ENCODE data around the gene SLC36A3. TPM values are rescaled to one million over a fixed set of nuclear protein-coding genes. Genes with fewer than 3 reads are reported as not detected.
A peak's percentile ranks its signal among the peaks of the same experiment; 100 is the strongest.

SLC36A3 gene
- total RNA-seq, 4 donors from 2014 or later: not detected

DNA sequence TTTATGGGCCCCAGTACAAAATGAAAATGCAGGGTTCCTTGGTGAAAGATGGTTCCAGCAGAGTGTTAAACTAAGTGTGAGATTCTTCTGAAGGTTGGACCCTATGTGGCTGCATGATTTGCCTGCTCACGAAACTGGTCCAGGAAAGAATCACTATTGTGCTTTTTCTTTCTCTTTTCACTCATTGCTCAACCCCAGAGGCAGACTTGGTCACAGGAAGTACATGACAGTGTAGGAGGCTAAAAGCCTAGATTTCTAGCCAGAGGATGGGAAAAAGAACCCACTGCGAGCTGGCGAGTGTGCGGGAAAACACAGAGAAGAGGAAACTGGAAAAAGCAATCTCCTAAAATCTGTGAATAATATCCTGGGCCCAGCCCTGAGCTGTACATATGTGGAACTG is 25.2 kb upstream of the SLC36A3 start:
- H3K36me3 ChIP-seq: no peaks in the 10 kb centered on the region
- no peaks in the 10 kb centered on the region for H3K27me3 ChIP-seq
- WGBS, 2 donors (ENCODE audit: low coverage in 1 of 2): 57 to 83% methylated on average over 1 to 3 of the region's 4 CpGs
- no peak for ATAC-seq
- no peaks in the 10 kb centered on the region for H3K4me1 ChIP-seq
- H3K9me3 ChIP-seq: no peaks in the 10 kb centered on the region
- H3K4me3 ChIP-seq: no peak overlapping the region
- H3K27ac ChIP-seq: no peak overlapping the region
- TF ChIP-seq, protein P1, sequence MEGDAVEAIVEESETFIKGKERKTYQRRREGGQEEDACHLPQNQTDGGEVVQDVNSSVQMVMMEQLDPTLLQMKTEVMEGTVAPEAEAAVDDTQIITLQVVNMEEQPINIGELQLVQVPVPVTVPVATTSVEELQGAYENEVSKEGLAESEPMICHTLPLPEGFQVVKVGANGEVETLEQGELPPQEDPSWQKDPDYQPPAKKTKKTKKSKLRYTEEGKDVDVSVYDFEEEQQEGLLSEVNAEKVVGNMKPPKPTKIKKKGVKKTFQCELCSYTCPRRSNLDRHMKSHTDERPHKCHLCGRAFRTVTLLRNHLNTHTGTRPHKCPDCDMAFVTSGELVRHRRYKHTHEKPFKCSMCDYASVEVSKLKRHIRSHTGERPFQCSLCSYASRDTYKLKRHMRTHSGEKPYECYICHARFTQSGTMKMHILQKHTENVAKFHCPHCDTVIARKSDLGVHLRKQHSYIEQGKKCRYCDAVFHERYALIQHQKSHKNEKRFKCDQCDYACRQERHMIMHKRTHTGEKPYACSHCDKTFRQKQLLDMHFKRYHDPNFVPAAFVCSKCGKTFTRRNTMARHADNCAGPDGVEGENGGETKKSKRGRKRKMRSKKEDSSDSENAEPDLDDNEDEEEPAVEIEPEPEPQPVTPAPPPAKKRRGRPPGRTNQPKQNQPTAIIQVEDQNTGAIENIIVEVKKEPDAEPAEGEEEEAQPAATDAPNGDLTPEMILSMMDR (IDR thresholded peaks at IDR 0.05): no peak
- no peak for TF ChIP-seq POLR2A (IDR thresholded peaks at IDR 0.05)
- no peak for TF ChIP-seq POLR2AphosphoS5 (IDR thresholded peaks at IDR 0.05)
- TF ChIP-seq EP300 (IDR thresholded peaks at IDR 0.05): no peak

DNA sequence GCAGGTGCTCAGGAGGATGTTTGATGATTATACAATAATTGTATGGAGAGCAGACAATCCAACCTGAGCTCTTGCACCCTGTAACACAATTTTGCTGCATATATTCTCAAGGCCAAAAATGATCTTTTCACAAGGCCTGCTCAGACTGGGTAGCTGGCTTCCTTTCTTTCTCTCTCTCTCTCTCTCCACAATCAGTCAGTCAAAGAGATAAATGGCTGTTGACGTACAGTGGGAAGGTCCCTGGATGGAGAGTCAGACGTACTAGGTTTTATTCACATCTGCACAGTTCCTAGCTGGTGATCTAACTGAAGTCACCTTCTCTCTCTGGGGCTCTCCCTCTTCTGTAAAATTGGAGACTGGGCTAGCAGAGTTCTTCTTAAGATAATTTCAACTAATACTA is 24.0 kb upstream of the SLC36A3 start:
- Histone ChIP-seq H3K4me1 (no peaks in the 10 kb centered on the region), H3K27ac (no peak overlapping the region)

DNA sequence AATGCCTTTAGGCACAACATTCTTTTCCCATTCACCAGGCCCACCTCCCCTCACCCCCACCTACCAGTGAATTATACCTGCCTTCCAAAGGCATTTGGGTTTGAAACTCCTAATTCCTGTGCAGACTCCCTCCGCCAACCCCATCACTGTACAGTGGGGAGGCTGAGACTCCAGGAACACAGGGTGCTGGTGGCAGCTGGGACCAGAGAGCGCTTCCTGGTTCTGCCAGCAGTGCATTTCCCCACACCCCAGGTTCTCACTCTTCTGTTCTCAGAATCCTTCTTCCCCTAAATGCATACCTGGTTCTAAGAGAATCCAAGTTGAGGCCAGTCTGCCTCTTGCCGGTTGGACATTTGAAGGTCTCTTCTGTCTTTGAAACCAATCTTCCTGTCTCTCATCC is 22.7 kb upstream of the SLC36A3 start:
- H3K36me3 ChIP-seq: no peaks in the 10 kb centered on the region
- H3K9me3 ChIP-seq: no peaks in the 10 kb centered on the region
- TF ChIP-seq POLR2AphosphoS5 (IDR thresholded peaks at IDR 0.05): no peak
- TF ChIP-seq, protein P1 (IDR thresholded peaks at IDR 0.05): no peak
- H3K4me3 ChIP-seq: no peak overlapping the region
- ATAC-seq: no peak
- no peak overlapping the region for H3K27ac ChIP-seq
- H3K4me1 ChIP-seq: no peaks in the 10 kb centered on the region
- H3K27me3 ChIP-seq: no peaks in the 10 kb centered on the region
- 91 to 96% methylated on average over 2 to 3 of the region's 3 CpGs for WGBS, 2 donors (ENCODE audit: low coverage in 1 of 2)

More for the DNA sequence above, 24.0 kb upstream of the SLC36A3 start:
- no peak for ATAC-seq
- no peak for TF ChIP-seq EP300 (IDR thresholded peaks at IDR 0.05)
- TF ChIP-seq POLR2A (IDR thresholded peaks at IDR 0.05): no peak
- TF ChIP-seq POLR2AphosphoS5 (IDR thresholded peaks at IDR 0.05): no peak
- TF ChIP-seq, protein P1 (IDR thresholded peaks at IDR 0.05): no peak
- Histone ChIP-seq H3K27me3 (no peaks in the 10 kb centered on the region), H3K9me3 (no peaks in the 10 kb centered on the region), H3K36me3 (no peaks in the 10 kb centered on the region), H3K4me3 (no peak overlapping the region)
- 29 to 54% methylated on average over 2 of the region's 2 CpGs for WGBS, 2 donors (ENCODE audit: low coverage in 1 of 2)

DNA sequence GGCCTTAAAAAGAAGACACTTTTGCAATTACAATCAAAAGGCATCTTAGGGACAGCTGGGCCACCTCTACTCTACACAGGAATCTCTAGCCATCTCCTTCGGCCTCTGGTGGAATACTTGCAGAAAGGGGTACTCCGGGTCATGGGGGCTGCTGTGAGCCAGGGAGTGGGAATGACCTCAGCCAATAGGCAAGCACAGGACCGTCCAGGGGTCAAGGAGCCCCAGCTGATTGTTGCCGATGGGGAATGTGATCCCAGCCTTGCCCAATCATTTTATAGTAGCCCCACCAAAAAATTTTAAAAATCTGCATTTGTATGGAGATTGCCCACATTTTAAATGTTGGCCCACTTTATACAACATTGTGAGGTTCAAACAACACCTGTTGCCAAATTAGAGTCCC is 16.9 kb upstream of the SLC36A3 start:
- no peak for ATAC-seq
- Histone ChIP-seq H3K36me3 (no peaks in the 10 kb centered on the region), H3K27ac (no peak overlapping the region), H3K27me3 (no peaks in the 10 kb centered on the region), H3K9me3 (no peaks in the 10 kb centered on the region), H3K4me1 (peaks cover 0 to 11% (median 0%) of the 10 kb centered on the region in 3 donors), H3K4me3 (no peak overlapping the region)
- 66 to 90% methylated on average over 4 of the region's 4 CpGs for WGBS, 2 donors (ENCODE audit: low coverage in 1 of 2)
- TF ChIP-seq POLR2A (IDR thresholded peaks at IDR 0.05): no peak
- TF ChIP-seq, protein P1 (IDR thresholded peaks at IDR 0.05): no peak
- no peak for TF ChIP-seq EP300 (IDR thresholded peaks at IDR 0.05)
- no peak for TF ChIP-seq POLR2AphosphoS5 (IDR thresholded peaks at IDR 0.05)

DNA sequence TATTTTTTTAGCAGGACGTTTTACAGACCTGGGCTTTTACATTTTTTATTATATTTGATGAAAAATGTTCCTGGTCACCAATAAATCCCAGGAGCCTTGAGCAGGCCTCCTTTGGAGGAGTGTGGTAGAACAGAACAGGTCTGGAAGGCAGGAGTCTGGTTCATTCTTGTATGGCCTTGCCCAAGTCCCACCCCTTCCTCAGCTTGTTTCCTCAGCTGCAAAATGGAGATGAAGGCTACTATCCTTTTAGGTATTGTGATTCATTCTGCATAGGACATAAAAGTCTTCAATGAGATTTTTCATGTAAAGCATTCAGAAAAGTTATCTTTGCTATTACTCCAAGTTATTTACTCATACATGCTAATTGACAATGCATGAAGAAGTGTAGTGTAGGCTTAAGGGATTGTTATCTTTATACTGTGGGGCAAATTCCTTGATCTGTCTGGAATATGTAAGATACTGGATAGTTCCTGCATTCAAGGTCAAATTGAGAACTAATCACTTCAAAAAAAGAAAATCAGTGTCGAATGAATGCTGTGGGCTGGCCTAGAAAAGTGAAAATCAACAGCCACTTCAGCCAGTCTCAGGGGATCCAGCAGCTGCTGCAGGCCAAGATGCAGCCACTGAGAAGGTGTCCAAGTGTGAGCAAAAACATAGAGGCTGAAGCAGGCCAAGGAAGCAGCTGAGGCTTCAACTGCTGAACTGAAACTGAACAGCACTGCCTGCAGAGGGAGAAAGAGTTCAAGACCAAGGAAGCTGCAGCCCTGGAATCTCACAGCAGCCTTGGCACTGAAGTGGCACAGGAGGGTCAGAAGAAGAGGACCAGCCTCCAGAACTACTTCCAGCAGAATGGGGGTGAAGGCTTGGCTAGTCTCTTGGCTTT is 15.5 kb upstream of the SLC36A3 start:
- H3K4me1 ChIP-seq: peaks cover 0 to 11% (median 0%) of the 10 kb centered on the region in 3 donors
- H3K9me3 ChIP-seq: no peaks in the 10 kb centered on the region
- peak; percentile 71 for ATAC-seq
- 54 to 59% methylated on average over 2 of the region's 2 CpGs for WGBS, 2 donors (ENCODE audit: low coverage in 1 of 2)
- H3K27me3 ChIP-seq: no peaks in the 10 kb centered on the region
- H3K27ac ChIP-seq: no peak overlapping the region
- no peak overlapping the region for H3K4me3 ChIP-seq
- no peaks in the 10 kb centered on the region for H3K36me3 ChIP-seq
- TF ChIP-seq, protein P1 (IDR thresholded peaks at IDR 0.05): peak in 2 of 4 experiments; percentile 18 to 35
- no peak for TF ChIP-seq POLR2A (IDR thresholded peaks at IDR 0.05)

Measured in gastroesophageal sphincter (tissue), 4 donors.